ENCODE measurements around the gene CCS.
"Not testable (repeated sequence)": the region's sequence is repeated elsewhere in the genome, so short reads cannot be mapped to it uniquely, and the experiment has no call there.

Gene CCS, protein sequence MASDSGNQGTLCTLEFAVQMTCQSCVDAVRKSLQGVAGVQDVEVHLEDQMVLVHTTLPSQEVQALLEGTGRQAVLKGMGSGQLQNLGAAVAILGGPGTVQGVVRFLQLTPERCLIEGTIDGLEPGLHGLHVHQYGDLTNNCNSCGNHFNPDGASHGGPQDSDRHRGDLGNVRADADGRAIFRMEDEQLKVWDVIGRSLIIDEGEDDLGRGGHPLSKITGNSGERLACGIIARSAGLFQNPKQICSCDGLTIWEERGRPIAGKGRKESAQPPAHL

GRCh38 chr11:66592457-66593302, at the start of gene CCS, which contains the start of gene CCDC87:
CCS (plus strand) TSS chr11:66593185; CDS start chr11:66593262, 77 bp downstream.
CCDC87 (minus strand) TSS chr11:66593063; CDS start chr11:66593015, 48 bp downstream.
- Histone ChIP-seq H3K36me3 (ENCODE audit: low read length) (no peaks in the 10 kb centered on the region), H3K9ac (ENCODE audit: low read length) (peak within 1 kb of the TSS; percentile 78), H3K27me3 (ENCODE audit: low read length) (no peaks in the 10 kb centered on the region), H3K4me2 (ENCODE audit: low read depth, low read length, poor library complexity, severe bottlenecking) (peak within 1 kb of the TSS; percentile 82), H3K9me2 (replicated peaks; ENCODE audit: insufficient read depth, low read length) (no peaks in the 10 kb centered on the region), H4K20me1 (ENCODE audit: low read depth, low read length) (no peaks in the 10 kb centered on the region), H2AFZ (ENCODE audit: low read depth, low read length, severe bottlenecking) (peak within 1 kb of the TSS; percentile 79), H3K27ac (ENCODE audit: low read depth, low read length) (no peak within 1 kb of the TSS), H3K9me3 (ENCODE audit: insufficient read depth, low read length) (no peaks in the 10 kb centered on the region), H3F3A (ENCODE audit: insufficient read depth) (no peaks in the 10 kb centered on the region), H3K4me3 (ENCODE audit: insufficient read depth, low read length, poor library complexity, severe bottlenecking) (peak within 1 kb of the TSS; percentile 71), H3K79me2 (ENCODE audit: insufficient read depth, low read length) (no peaks in the 10 kb centered on the region)
- no peak for TF ChIP-seq EZH2phosphoT487 (conservative IDR thresholded peaks at IDR 0.05; ENCODE audit: low read length)
- peak; percentile 34 for TF ChIP-seq CTCF (IDR thresholded peaks at IDR 0.05; ENCODE audit: insufficient read depth, low read length, poor library complexity, severe bottlenecking)

DNA sequence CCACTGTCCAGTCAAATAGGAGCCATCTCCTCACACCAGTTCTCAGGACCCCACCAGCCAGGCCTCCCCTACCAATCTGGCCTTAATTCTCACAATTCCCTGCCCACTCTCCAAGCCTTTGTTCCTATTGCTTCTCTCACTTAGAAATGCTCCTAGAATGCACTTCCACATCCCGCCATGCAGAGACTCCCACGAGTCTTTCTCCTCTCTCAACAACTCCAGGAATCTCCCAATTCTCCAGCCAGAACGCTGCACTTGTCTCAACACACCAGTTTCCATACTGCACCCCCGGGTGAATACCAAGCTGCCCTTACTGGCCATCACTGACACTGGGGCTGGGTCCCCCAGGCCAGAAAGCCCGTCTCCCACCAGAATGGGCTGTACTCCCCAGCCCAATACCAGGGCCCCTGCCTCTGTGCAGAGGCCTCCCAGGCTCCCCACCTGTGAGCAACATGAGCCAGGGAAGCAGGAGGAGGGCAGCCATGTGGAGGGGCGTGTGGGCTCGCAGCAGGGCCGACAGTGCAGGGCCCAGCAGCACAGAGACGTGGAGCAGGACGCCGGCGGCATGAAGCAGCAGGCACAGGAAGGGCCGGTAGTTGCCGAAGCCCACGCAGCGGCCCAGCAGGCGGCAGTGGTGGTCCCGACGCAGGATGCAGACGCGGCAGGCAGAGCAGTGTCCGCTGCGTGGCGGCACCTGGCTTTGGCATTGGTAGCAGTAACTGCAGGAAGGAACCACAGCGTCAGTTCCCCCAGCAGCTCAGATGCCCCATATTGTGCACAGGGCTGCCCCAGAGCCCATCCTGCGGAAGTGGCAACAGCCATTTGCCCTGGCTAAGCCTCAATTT, 49.5 kb upstream of the CCS start:
- peak overlapping the region; percentile 67 for H3K27ac ChIP-seq (ENCODE audit: low read depth, low read length)
- peak overlapping the region; percentile 34; the same call in 1 of the 2 replicates for H3K9ac ChIP-seq (ENCODE audit: low read length)
- peak overlapping the region; percentile 58 for H2AFZ ChIP-seq (ENCODE audit: low read depth, low read length, severe bottlenecking)

DNA sequence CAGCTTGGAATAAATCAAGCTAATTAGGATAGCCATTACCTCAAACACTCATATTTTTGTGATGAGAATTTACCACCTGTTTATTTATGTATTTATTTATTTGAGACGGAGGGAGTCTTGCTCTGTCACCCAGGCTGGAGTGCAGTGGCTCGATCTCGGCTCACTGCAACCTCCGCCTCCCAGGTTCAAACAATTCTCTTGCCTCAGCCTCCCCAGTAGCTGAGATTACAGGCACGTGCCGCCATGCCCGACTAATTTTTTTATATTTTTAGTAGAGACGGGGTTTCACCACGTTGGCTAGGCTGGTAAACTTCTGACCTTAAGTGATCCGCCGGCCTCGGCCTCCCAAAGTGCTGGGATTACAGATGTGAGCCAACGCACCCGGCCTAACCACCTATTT, 48.0 kb upstream of the CCS start:
- Histone ChIP-seq H3K9ac (ENCODE audit: low read length) (peak overlapping the region; percentile 81), H3K27ac (ENCODE audit: low read depth, low read length) (peak overlapping the region; percentile 67)
- H3K27me3 ChIP-seq (ENCODE audit: low read length), result not testable (repeated sequence)

More for the DNA sequence above, 49.5 kb upstream of the CCS start:
- no peaks in the 10 kb centered on the region for H3K27me3 ChIP-seq (ENCODE audit: low read length)
- H3K4me2 ChIP-seq (ENCODE audit: low read depth, low read length, poor library complexity, severe bottlenecking), result peak overlapping the region; percentile 96
- TF ChIP-seq CTCF (IDR thresholded peaks at IDR 0.05; ENCODE audit: insufficient read depth, low read length, poor library complexity, severe bottlenecking), result peak; percentile 49
- no peak for TF ChIP-seq EZH2phosphoT487 (conservative IDR thresholded peaks at IDR 0.05; ENCODE audit: low read length)
- no peaks in the 10 kb centered on the region for H3K9me2 ChIP-seq (replicated peaks; ENCODE audit: insufficient read depth, low read length)
- H3K4me3 ChIP-seq (ENCODE audit: insufficient read depth, low read length, poor library complexity, severe bottlenecking), result no peak overlapping the region
- peaks cover 16% of the 10 kb centered on the region for H3F3A ChIP-seq (ENCODE audit: insufficient read depth)
- no peaks in the 10 kb centered on the region for H3K9me3 ChIP-seq (ENCODE audit: insufficient read depth, low read length)
- H3K79me2 ChIP-seq (ENCODE audit: insufficient read depth, low read length), result no peaks in the 10 kb centered on the region
- no peaks in the 10 kb centered on the region for H4K20me1 ChIP-seq (ENCODE audit: low read depth, low read length)
- no peaks in the 10 kb centered on the region for H3K36me3 ChIP-seq (ENCODE audit: low read length)

More for the DNA sequence above, 48.0 kb upstream of the CCS start:
- H2AFZ ChIP-seq (ENCODE audit: low read depth, low read length, severe bottlenecking), result peak overlapping the region; percentile 77
- not testable (repeated sequence) for H3K36me3 ChIP-seq (ENCODE audit: low read length); H3K9me3 ChIP-seq (ENCODE audit: insufficient read depth, low read length); H4K20me1 ChIP-seq (ENCODE audit: low read depth, low read length); H3K79me2 ChIP-seq (ENCODE audit: insufficient read depth, low read length); H3K9me2 ChIP-seq (replicated peaks; ENCODE audit: insufficient read depth, low read length)
- peak overlapping the region; percentile 87 for H3K4me3 ChIP-seq (ENCODE audit: insufficient read depth, low read length, poor library complexity, severe bottlenecking)
- H3F3A ChIP-seq (ENCODE audit: insufficient read depth), result peaks cover 16% of the 10 kb centered on the region
- peak overlapping the region; percentile 96 for H3K4me2 ChIP-seq (ENCODE audit: low read depth, low read length, poor library complexity, severe bottlenecking)
